ENCODE data around the gene PAPOLB. TPM values are rescaled to one million over a fixed set of nuclear protein-coding genes. Genes with fewer than 3 reads are reported as not detected.

The PAPOLB gene
- total RNA-seq, 1 experiment from 2014 or later, result not detected

GRCh38 chr7:4840079-4840501, 21.7 kb downstream of the PAPOLB start:
- no TSS peak for BruUV-seq (replicated peaks)
- intact Hi-C loops (cut with micrococcal nuclease; ENCODE audit: unreplicated experiment), result no loop called here
- Histone ChIP-seq H3K4me2 (no peak overlapping the region), H4K20me1 (ENCODE audit: insufficient read depth) (peaks cover 2% of the 10 kb centered on the region; the same call in 1 of the 2 replicates), H3K9me2 (ENCODE audit: insufficient read depth) (no peaks in the 10 kb centered on the region), H3K36me3 (ENCODE audit: low read depth) (no peaks in the 10 kb centered on the region), H2AFZ (no peak overlapping the region), H3K27me3 (ENCODE audit: insufficient read depth, low read depth) (peaks cover 34% of the 10 kb centered on the region), H3K4me1 (replicated peaks; ENCODE audit: insufficient read depth) (no peaks in the 10 kb centered on the region), H3K9me3 (ENCODE audit: insufficient read depth, low read depth) (no peaks in the 10 kb centered on the region), H3F3A (ENCODE audit: insufficient read depth, low read depth) (no peaks in the 10 kb centered on the region; the same call in 1 of the 2 replicates), H3K79me2 (ENCODE audit: low read depth) (no peaks in the 10 kb centered on the region), H3K27ac (no peak overlapping the region), H3K4me3 (no peak overlapping the region)
- no peak for DNase-seq
- POLR2A ChIA-PET (ENCODE audit: unreplicated experiment), result no interaction called here
- CTCF ChIA-PET, result no interaction called here
- TF ChIP-seq EZH2 (IDR thresholded peaks at IDR 0.05; ENCODE audit: low read depth) (no peak), CTCF (conservative IDR thresholded peaks at IDR 0.05) (no peak)

GRCh38 chr7:4838626-4839334, 23.1 kb downstream of the PAPOLB start:
- Histone ChIP-seq H3K36me3 (ENCODE audit: low read depth) (no peaks in the 10 kb centered on the region), H3K79me2 (ENCODE audit: low read depth) (no peaks in the 10 kb centered on the region), H3K27me3 (ENCODE audit: insufficient read depth, low read depth) (peaks cover 34% of the 10 kb centered on the region), H3K9me2 (ENCODE audit: insufficient read depth) (no peaks in the 10 kb centered on the region), H3K4me1 (replicated peaks; ENCODE audit: insufficient read depth) (no peaks in the 10 kb centered on the region), H2AFZ (no peak overlapping the region), H3K27ac (no peak overlapping the region), H3K9me3 (ENCODE audit: insufficient read depth, low read depth) (no peaks in the 10 kb centered on the region), H3K4me3 (no peak overlapping the region), H3F3A (ENCODE audit: insufficient read depth, low read depth) (no peaks in the 10 kb centered on the region; the same call in 1 of the 2 replicates), H4K20me1 (ENCODE audit: insufficient read depth) (peaks cover 2% of the 10 kb centered on the region; the same call in 1 of the 2 replicates), H3K4me2 (no peak overlapping the region)
- no peak for TF ChIP-seq CTCF (conservative IDR thresholded peaks at IDR 0.05)
- TF ChIP-seq EZH2 (IDR thresholded peaks at IDR 0.05; ENCODE audit: low read depth), result no peak
- intact Hi-C loops (cut with micrococcal nuclease; ENCODE audit: unreplicated experiment), result no loop called here
- BruUV-seq (replicated peaks), result no TSS peak
- no peak for DNase-seq
- POLR2A ChIA-PET (ENCODE audit: unreplicated experiment), result no interaction called here
- CTCF ChIA-PET, result no interaction called here

GRCh38 chr7:4837803-4838625, 23.8 kb downstream of the PAPOLB start:
- ChIA-PET CTCF (no interaction called here), POLR2A (ENCODE audit: unreplicated experiment) (no interaction called here)
- no peaks in the 10 kb centered on the region; the same call in 1 of the 2 replicates for H3F3A ChIP-seq (ENCODE audit: insufficient read depth, low read depth)
- no peaks in the 10 kb centered on the region for H3K36me3 ChIP-seq (ENCODE audit: low read depth)
- H2AFZ ChIP-seq, result no peak overlapping the region
- no peak overlapping the region for H3K27ac ChIP-seq
- H3K4me3 ChIP-seq, result no peak overlapping the region
- intact Hi-C loops (cut with micrococcal nuclease; ENCODE audit: unreplicated experiment), result no loop called here
- no peaks in the 10 kb centered on the region for H3K79me2 ChIP-seq (ENCODE audit: low read depth)
- H4K20me1 ChIP-seq (ENCODE audit: insufficient read depth), result peaks cover 2% of the 10 kb centered on the region; the same call in 1 of the 2 replicates
- no peaks in the 10 kb centered on the region for H3K9me3 ChIP-seq (ENCODE audit: insufficient read depth, low read depth)
- H3K27me3 ChIP-seq (ENCODE audit: insufficient read depth, low read depth), result peaks cover 38% of the 10 kb centered on the region
- no peaks in the 10 kb centered on the region for H3K9me2 ChIP-seq (ENCODE audit: insufficient read depth)
- no peaks in the 10 kb centered on the region for H3K4me1 ChIP-seq (replicated peaks; ENCODE audit: insufficient read depth)
- no peak overlapping the region for H3K4me2 ChIP-seq
- TF ChIP-seq EZH2 (IDR thresholded peaks at IDR 0.05; ENCODE audit: low read depth), result no peak
- no peak for TF ChIP-seq CTCF (conservative IDR thresholded peaks at IDR 0.05)
- DNase-seq, result no peak
- BruUV-seq (replicated peaks), result no TSS peak

All from PC-9 (cell line).